A549 (cell line): ENCODE data around the gene SLC27A6.

Experiments
- EP300 ChIP-seq, 2 experiments: fragments of >200 bp; sonication (Bioruptor Twin); formaldehyde crosslinking; IDR thresholded peaks; 2 replicates in 1 of 2; 3 replicates in 1 of 2; pipeline ENCODE4 v1.6.1; 2016 to 2017
- HOXA7 ChIP-seq: fragments of 250-450 bp; sonication (Bioruptor Pico); IDR thresholded peaks from 2 replicates; pipeline ENCODE4 v1.5.0; 2020; ENCODE audit warnings: mild to moderate bottlenecking, moderate library complexity
- JUN ChIP-seq, 2 experiments: fragments of >200 bp; sonication (Bioruptor Twin); formaldehyde crosslinking; IDR thresholded peaks; 2 replicates in 1 of 2; 3 replicates in 1 of 2; pipeline ENCODE4 v1.6.1; 2016 to 2017
- POLR2A ChIP-seq: IDR thresholded peaks from 2 replicates; pipeline ENCODE4 v1.6.1; 2012; ENCODE audit warnings: mild to moderate bottlenecking, low read length
- RAD21 ChIP-seq, 2 experiments: fragments of >200 bp in 1 of 2; sonication (Bioruptor Twin) in 1 of 2; formaldehyde crosslinking in 1 of 2; IDR thresholded peaks in 1 of 2; conservative IDR thresholded peaks in 1 of 2; 2 replicates in 1 of 2; 3 replicates in 1 of 2; pipeline ENCODE4 v1.6.1; 2012 to 2018; ENCODE audit warnings: inconsistent platforms in 1 of 2
- RARB ChIP-seq: fragments of 250-450 bp; sonication (Bioruptor Pico); IDR thresholded peaks from 2 replicates; pipeline ENCODE4 v1.8.0; 2021; ENCODE audit warnings: mild to moderate bottlenecking, moderate library complexity
- ZC3H11A ChIP-seq: fragments of 450-650 bp; IDR thresholded peaks from 2 replicates; pipeline ENCODE4 v1.6.1; 2014; ENCODE audit warnings: antibody characterized with exemption, mild to moderate bottlenecking
- ZFP36 ChIP-seq: fragments of 450-650 bp; IDR thresholded peaks from 2 replicates; pipeline ENCODE4 v1.6.1; 2014; ENCODE audit warnings: borderline replicate concordance; ENCODE audit not compliant: partially characterized antibody
- TF ChIP-seq, protein P1 (sequence below): fragments of >200 bp; sonication (Bioruptor Twin); formaldehyde crosslinking; IDR thresholded peaks from 3 replicates; pipeline ENCODE4 v1.5.1; 2016
- TF ChIP-seq, protein P2 (sequence below): fragments of 150-350 bp; IDR thresholded peaks from 2 replicates; pipeline ENCODE4 v1.6.1; 2014; ENCODE audit warnings: low read depth, mild to moderate bottlenecking, low read length

DNA sequence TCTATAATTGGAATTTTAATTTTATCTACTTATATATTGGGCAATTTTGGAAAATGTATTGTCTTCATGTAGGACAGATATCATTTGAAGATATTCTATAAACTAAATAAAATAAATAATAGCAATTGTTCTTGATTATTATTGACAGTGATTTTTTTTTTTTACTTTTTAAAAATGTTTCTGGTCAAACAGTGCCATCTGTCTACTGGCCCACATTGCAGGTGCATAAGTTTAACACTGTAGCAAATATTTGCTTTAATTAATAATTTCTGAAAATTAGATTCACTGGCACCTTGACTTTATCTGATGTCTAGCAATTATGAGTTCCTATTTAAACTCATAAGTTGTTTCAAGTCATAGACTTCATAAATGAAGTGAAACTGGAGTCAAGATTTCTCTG lies 88.2 kb downstream of the SLC27A6 start:
- TF ChIP-seq POLR2A (no peak), HOXA7 (CRISPR knock-in tag) (no peak), RAD21 (conservative IDR thresholded peaks at IDR 0.05 in 1 of 2, IDR thresholded peaks at IDR 0.05 in 1 of 2) (0 out of 5 replicates have a peak, but pooled peaks of 1 of the 2 experiments have one; percentile 4), ZC3H11A (no peak), ZFP36 (no peak), JUN (IDR thresholded peaks at IDR 0.05) (no peak), EP300 (IDR thresholded peaks at IDR 0.05) (no peak), RARB (CRISPR knock-in tag) (no peak)
- TF ChIP-seq, protein P1, sequence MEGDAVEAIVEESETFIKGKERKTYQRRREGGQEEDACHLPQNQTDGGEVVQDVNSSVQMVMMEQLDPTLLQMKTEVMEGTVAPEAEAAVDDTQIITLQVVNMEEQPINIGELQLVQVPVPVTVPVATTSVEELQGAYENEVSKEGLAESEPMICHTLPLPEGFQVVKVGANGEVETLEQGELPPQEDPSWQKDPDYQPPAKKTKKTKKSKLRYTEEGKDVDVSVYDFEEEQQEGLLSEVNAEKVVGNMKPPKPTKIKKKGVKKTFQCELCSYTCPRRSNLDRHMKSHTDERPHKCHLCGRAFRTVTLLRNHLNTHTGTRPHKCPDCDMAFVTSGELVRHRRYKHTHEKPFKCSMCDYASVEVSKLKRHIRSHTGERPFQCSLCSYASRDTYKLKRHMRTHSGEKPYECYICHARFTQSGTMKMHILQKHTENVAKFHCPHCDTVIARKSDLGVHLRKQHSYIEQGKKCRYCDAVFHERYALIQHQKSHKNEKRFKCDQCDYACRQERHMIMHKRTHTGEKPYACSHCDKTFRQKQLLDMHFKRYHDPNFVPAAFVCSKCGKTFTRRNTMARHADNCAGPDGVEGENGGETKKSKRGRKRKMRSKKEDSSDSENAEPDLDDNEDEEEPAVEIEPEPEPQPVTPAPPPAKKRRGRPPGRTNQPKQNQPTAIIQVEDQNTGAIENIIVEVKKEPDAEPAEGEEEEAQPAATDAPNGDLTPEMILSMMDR = no peak
- TF ChIP-seq, protein P2, sequence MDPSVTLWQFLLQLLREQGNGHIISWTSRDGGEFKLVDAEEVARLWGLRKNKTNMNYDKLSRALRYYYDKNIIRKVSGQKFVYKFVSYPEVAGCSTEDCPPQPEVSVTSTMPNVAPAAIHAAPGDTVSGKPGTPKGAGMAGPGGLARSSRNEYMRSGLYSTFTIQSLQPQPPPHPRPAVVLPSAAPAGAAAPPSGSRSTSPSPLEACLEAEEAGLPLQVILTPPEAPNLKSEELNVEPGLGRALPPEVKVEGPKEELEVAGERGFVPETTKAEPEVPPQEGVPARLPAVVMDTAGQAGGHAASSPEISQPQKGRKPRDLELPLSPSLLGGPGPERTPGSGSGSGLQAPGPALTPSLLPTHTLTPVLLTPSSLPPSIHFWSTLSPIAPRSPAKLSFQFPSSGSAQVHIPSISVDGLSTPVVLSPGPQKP = no peak
